IMR-90 (cell line): ENCODE data around the gene ROBO1. TPM values are rescaled to one million over a fixed set of nuclear protein-coding genes. Genes with fewer than 3 reads are reported as not detected.

Experiments
- ATAC-seq: fragments of 200-7000 bp; cut with Tn5 transposase; 2 replicates; pipeline ENCODE4 v1.9.1; 2020; ENCODE audit warnings: low read depth, mild to moderate bottlenecking, moderate library complexity
- BruUV-seq: library from RNA; stranded (reverse); fragments of 400-500 nt; replicated peaks from 2 replicates; lab custom pipeline; 2021; lab: Mats Ljungman, UMichigan
- CTCF ChIA-PET: fragments of 300-600 bp; formaldehyde crosslinking; extraction: SDS; loops from one replicate; lab custom pipeline; 2021; ENCODE audit warnings: antibody characterized with exemption; lab: Yijun Ruan, JAX
- POLR2A ChIA-PET: fragments of 300-600 bp; sonication (Branson Sonifier 250); formaldehyde crosslinking; loops from one replicate; lab custom pipeline; 2022; ENCODE audit warnings: antibody characterized with exemption; ENCODE audit not compliant: unreplicated experiment; lab: Charles Lee
- DNase-seq: peaks from one replicate; pipeline ENCODE4 v3.0.0; 2013
- H2AFZ ChIP-seq: replicated peaks from 2 replicates; pipeline ENCODE3; 2013; ENCODE audit warnings: low read length, mild to moderate bottlenecking; ENCODE audit not compliant: poor library complexity
- H2AK5ac ChIP-seq: 2 replicates; pipeline ENCODE4 v1.6.1; 2013; ENCODE audit warnings: low read depth, low read length, inconsistent platforms
- H2AK9ac ChIP-seq: replicated peaks from 2 replicates; pipeline ENCODE3; 2013; ENCODE audit warnings: mild to moderate bottlenecking, low read depth, low read length, moderate library complexity; ENCODE audit not compliant: poor library complexity
- H2BK120ac ChIP-seq: 2 replicates; pipeline ENCODE4 v1.6.1; 2013; ENCODE audit warnings: low read depth, low read length, inconsistent platforms
- H2BK15ac ChIP-seq: 3 replicates; pipeline ENCODE4 v1.6.1; 2013; ENCODE audit warnings: low read depth, low read length, inconsistent platforms
- H2BK20ac ChIP-seq: 2 replicates; pipeline ENCODE4 v1.6.1; 2013; ENCODE audit warnings: low read depth, mild to moderate bottlenecking, inconsistent platforms, low read length, moderate library complexity
- H2BK5ac ChIP-seq: 2 replicates; pipeline ENCODE4 v1.6.1; 2013; ENCODE audit warnings: mild to moderate bottlenecking, low read depth, low read length, inconsistent platforms; ENCODE audit not compliant: poor library complexity, severe bottlenecking
- H3K14ac ChIP-seq: replicated peaks from 2 replicates; pipeline ENCODE4 v1.6.1; 2013; ENCODE audit warnings: low read depth, low read length, inconsistent platforms
- H3K18ac ChIP-seq: 2 replicates; pipeline ENCODE4 v1.6.1; 2013; ENCODE audit warnings: low read depth, low read length, control low read depth
- H3K23ac ChIP-seq: 2 replicates; pipeline ENCODE4 v1.6.1; 2013; ENCODE audit warnings: low read depth, low read length, inconsistent platforms
- H3K27ac ChIP-seq: 2 replicates; pipeline ENCODE4 v1.5.1; 2013; ENCODE audit warnings: mild to moderate bottlenecking, control low read depth, low read length; ENCODE audit not compliant: insufficient read depth
- H3K27me3 ChIP-seq: 2 replicates; pipeline ENCODE4 v1.6.1; 2013; ENCODE audit warnings: low read length; ENCODE audit not compliant: control insufficient read depth, insufficient read depth
- H3K36me3 ChIP-seq: 2 replicates; pipeline ENCODE4 v1.6.1; 2013; ENCODE audit warnings: low read length, mixed read lengths; ENCODE audit not compliant: control insufficient read depth, insufficient read depth
- H3K4ac ChIP-seq: 2 replicates; pipeline ENCODE4 v1.6.1; 2013; ENCODE audit warnings: low read depth, low read length, inconsistent platforms
- H3K4me1 ChIP-seq: 2 replicates; pipeline ENCODE4 v1.6.1; 2013; ENCODE audit warnings: low read length, mixed read lengths; ENCODE audit not compliant: control insufficient read depth, insufficient read depth
- H3K4me2 ChIP-seq: 2 replicates; pipeline ENCODE4 v1.6.1; 2013; ENCODE audit warnings: low read depth, mild to moderate bottlenecking, control low read depth, low read length, moderate library complexity
- H3K4me3 ChIP-seq: 2 replicates; pipeline ENCODE4 v1.5.1; 2013; ENCODE audit warnings: low read depth, mild to moderate bottlenecking, control low read depth, low read length, moderate library complexity; ENCODE audit not compliant: insufficient read depth
- H3K56ac ChIP-seq: 2 replicates; pipeline ENCODE4 v1.6.1; 2013; ENCODE audit warnings: low read length, inconsistent platforms; ENCODE audit not compliant: insufficient read depth; ENCODE audit errors: extremely low read depth
- H3K79me1 ChIP-seq, 2 experiments: 2 replicates each; pipeline ENCODE4 v1.6.1; 2013; ENCODE audit warnings: low read length in 2 of 2, inconsistent platforms in 1 of 2, low read depth in 1 of 2
- H3K9ac ChIP-seq: 2 replicates; pipeline ENCODE4 v1.6.1; 2013; ENCODE audit warnings: low read depth, low read length, control low read depth
- H3K9me1 ChIP-seq: 2 replicates; pipeline ENCODE4 v1.6.1; 2013; ENCODE audit warnings: low read length, inconsistent platforms; ENCODE audit not compliant: insufficient read depth
- H3K9me3 ChIP-seq: 2 replicates; pipeline ENCODE4 v1.6.1; 2013; ENCODE audit warnings: low read length; ENCODE audit not compliant: control insufficient read depth, insufficient read depth
- H4K20me1 ChIP-seq: 2 replicates; pipeline ENCODE4 v1.6.1; 2013; ENCODE audit warnings: low read length, inconsistent platforms; ENCODE audit not compliant: insufficient read depth
- H4K5ac ChIP-seq: 2 replicates; pipeline ENCODE4 v1.6.1; 2013; ENCODE audit warnings: mild to moderate bottlenecking, low read depth, low read length, control low read depth
- H4K8ac ChIP-seq, 2 experiments: 2 replicates each; pipeline ENCODE4 v1.6.1; 2013; ENCODE audit warnings: low read depth in 2 of 2, low read length in 2 of 2, control low read depth in 1 of 2, inconsistent platforms in 1 of 2
- H4K91ac ChIP-seq: 2 replicates; pipeline ENCODE4 v1.6.1; 2013; ENCODE audit warnings: low read depth, low read length, inconsistent platforms; ENCODE audit not compliant: insufficient read depth
- BHLHE40 ChIP-seq: fragments of 150-350 bp; IDR thresholded peaks from 2 replicates; pipeline ENCODE4 v1.6.1; 2016; ENCODE audit warnings: mild to moderate bottlenecking, low read depth, low read length
- CEBPB ChIP-seq: IDR thresholded peaks from 2 replicates; pipeline ENCODE4 v1.6.1; 2012; ENCODE audit warnings: low read depth, low read length, improper control_type of control experiment
- CHD1 ChIP-seq: IDR thresholded peaks from 2 replicates; pipeline ENCODE4 v1.6.1; 2012; ENCODE audit warnings: low read depth, low read length, improper control_type of control experiment
- FOS ChIP-seq: fragments of 150-350 bp; IDR thresholded peaks from 2 replicates; pipeline ENCODE4 v1.6.1; 2016; ENCODE audit warnings: low read depth, low read length
- MAFK ChIP-seq: IDR thresholded peaks from 2 replicates; pipeline ENCODE4 v1.6.1; 2012; ENCODE audit warnings: low read depth, low read length, improper control_type of control experiment
- MAZ ChIP-seq: IDR thresholded peaks from 2 replicates; pipeline ENCODE4 v1.6.1; 2012; ENCODE audit warnings: low read depth, mild to moderate bottlenecking, low read length, improper control_type of control experiment, moderate library complexity, borderline replicate concordance
- MXI1 ChIP-seq: IDR thresholded peaks from 2 replicates; pipeline ENCODE4 v1.6.1; 2012; ENCODE audit warnings: low read depth, mild to moderate bottlenecking, low read length, moderate library complexity, borderline replicate concordance
- NFE2L2 ChIP-seq: fragments of 150-350 bp; IDR thresholded peaks from 2 replicates; pipeline ENCODE4 v1.6.1; 2016; ENCODE audit warnings: low read depth, mild to moderate bottlenecking, low read length
- POLR2A ChIP-seq: IDR thresholded peaks from 2 replicates; pipeline ENCODE4 v1.6.1; 2012; ENCODE audit warnings: mild to moderate bottlenecking, low read depth, low read length
- RAD21 ChIP-seq: IDR thresholded peaks from 2 replicates; pipeline ENCODE4 v1.6.1; 2012; ENCODE audit warnings: low read length, improper control_type of control experiment
- RCOR1 ChIP-seq: IDR thresholded peaks from 2 replicates; pipeline ENCODE4 v1.6.1; 2012; ENCODE audit warnings: mild to moderate bottlenecking, low read length, improper control_type of control experiment; ENCODE audit not compliant: insufficient replicate concordance
- RFX5 ChIP-seq: IDR thresholded peaks from 2 replicates; pipeline ENCODE4 v1.8.0; 2012; ENCODE audit warnings: low read depth, mild to moderate bottlenecking, low read length, moderate library complexity
- SMC3 ChIP-seq: fragments of 150-350 bp; IDR thresholded peaks from 2 replicates; pipeline ENCODE4 v1.6.1; 2016; ENCODE audit warnings: low read depth, mild to moderate bottlenecking, antibody characterized with exemption, low read length, moderate library complexity
- dilution Hi-C: fragments of 300-500 bp; cut with HindIII; formaldehyde crosslinking; loops from one replicate; pipeline ENCODE4 v1.14.3; 2018; ENCODE audit warnings: low sequenced_read_pairs; ENCODE audit not compliant: unreplicated experiment
- in situ Hi-C: fragments of 300-500 bp; cut with MboI; formaldehyde crosslinking; loops from 3 replicates; pipeline ENCODE4 v1.14.3; 2019; ENCODE audit warnings: low sequenced_read_pairs, inconsistent platforms, mixed read lengths
- intact Hi-C: fragments of 100-400 bp; cut with micrococcal nuclease; formaldehyde crosslinking; loops from 2 replicates; pipeline ENCODE4 v1.10.0; 2022
- polyA plus RNA-seq, 3 experiments: library from polyadenylated mRNA; depleted of rRNA; stranded (reverse); fragments of >200 nt; gene quantifications; 2 replicates each; pipeline ENCODE4 v1.2.3, GENCODE V29; 2012; ENCODE audit warnings: low replicate concordance in 1 of 3
- total RNA-seq: library from RNA; depleted of rRNA; stranded (reverse); fragments of >200 nt; gene quantifications from 2 replicates; pipeline ENCODE4 v1.2.3, GENCODE V29; 2012
- TF ChIP-seq, protein P1 (sequence below): conservative IDR thresholded peaks from 2 replicates; pipeline ENCODE4 v1.5.1; 2012; ENCODE audit warnings: mild to moderate bottlenecking, low read depth, low read length, improper control_type of control experiment
- TF ChIP-seq, protein P2 (sequence below): fragments of 150-350 bp; IDR thresholded peaks from 2 replicates; pipeline ENCODE4 v1.6.1; 2017; ENCODE audit warnings: mild to moderate bottlenecking, antibody characterized with exemption, low read length, low read depth
- TF ChIP-seq, protein P3 (sequence below): fragments of 150-350 bp; IDR thresholded peaks from 2 replicates; pipeline ENCODE4 v1.6.1; 2016; ENCODE audit warnings: low read depth, mild to moderate bottlenecking, low read length, moderate library complexity, borderline replicate concordance

ROBO1 gene
- total and polyA plus RNA-seq, 2 of the 4 experiments (the other 2 are of a cell fraction) = 24.1 to 53.9 TPM

DNA sequence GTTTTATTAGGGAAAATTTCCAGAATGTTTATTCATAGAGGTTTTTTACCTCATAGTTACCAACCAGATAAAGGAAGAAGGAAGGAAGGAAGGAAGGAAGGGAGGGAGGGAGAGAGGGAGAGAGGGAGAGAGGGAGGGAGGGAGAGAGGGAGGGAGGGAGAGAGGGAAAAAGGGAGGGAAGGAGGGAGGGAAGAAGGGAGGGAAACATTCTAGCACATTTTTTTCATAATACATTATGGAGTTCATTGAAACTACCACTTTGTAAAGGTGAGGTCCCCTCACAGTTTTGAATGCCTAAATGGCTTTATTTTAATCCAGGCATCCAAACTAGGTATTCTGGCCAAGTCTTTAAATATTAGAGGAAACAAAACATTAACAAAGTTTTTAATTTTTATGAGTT, 1049.1 kb downstream of the ROBO1 start:
- in situ Hi-C loops = no loop called here
- Histone ChIP-seq H3K36me3 (0 out of 2 replicates have a peak, but pooled peaks cover 5% of the 10 kb centered on the region), H4K5ac (no peak overlapping the region), H2BK120ac (no peak overlapping the region), H2BK15ac (no peak overlapping the region), H3K9me1 (no peaks in the 10 kb centered on the region), H3K27me3 (no peaks in the 10 kb centered on the region), H3K27ac (no peak overlapping the region), H4K91ac (no peak overlapping the region), H3K4me3 (no peak overlapping the region), H3K4ac (no peak overlapping the region), H2AK5ac (no peak overlapping the region), H3K14ac (no peak overlapping the region), H2BK20ac (no peak overlapping the region), H3K18ac (no peak overlapping the region), H3K56ac (no peak overlapping the region), H4K20me1 (no peaks in the 10 kb centered on the region), H3K23ac (no peak overlapping the region), H3K9ac (no peak overlapping the region), H3K9me3 (no peaks in the 10 kb centered on the region), H3K79me1 (no peaks in the 10 kb centered on the region; a peak in 1 of 4 replicates), H4K8ac (no peak overlapping the region), H3K4me1 (no peaks in the 10 kb centered on the region), H2BK5ac (no peak overlapping the region), H3K4me2 (no peak overlapping the region), H2AFZ (no peak overlapping the region), H2AK9ac (no peak overlapping the region)
- dilution Hi-C loops = no loop called here
- no TSS peak for BruUV-seq
- ATAC-seq (no peak), DNase-seq (no peak)
- POLR2A ChIA-PET = no interaction called here
- CTCF ChIA-PET = no interaction called here
- intact Hi-C loops = no loop called here
- TF ChIP-seq CHD1 (no peak), FOS (no peak), MXI1 (no peak), MAZ (no peak), RFX5 (no peak), RAD21 (no peak), RCOR1 (no peak), MAFK (no peak), SMC3 (no peak), BHLHE40 (no peak), POLR2A (no peak), NFE2L2 (no peak), CEBPB (no peak)
- TF ChIP-seq, protein P1, sequence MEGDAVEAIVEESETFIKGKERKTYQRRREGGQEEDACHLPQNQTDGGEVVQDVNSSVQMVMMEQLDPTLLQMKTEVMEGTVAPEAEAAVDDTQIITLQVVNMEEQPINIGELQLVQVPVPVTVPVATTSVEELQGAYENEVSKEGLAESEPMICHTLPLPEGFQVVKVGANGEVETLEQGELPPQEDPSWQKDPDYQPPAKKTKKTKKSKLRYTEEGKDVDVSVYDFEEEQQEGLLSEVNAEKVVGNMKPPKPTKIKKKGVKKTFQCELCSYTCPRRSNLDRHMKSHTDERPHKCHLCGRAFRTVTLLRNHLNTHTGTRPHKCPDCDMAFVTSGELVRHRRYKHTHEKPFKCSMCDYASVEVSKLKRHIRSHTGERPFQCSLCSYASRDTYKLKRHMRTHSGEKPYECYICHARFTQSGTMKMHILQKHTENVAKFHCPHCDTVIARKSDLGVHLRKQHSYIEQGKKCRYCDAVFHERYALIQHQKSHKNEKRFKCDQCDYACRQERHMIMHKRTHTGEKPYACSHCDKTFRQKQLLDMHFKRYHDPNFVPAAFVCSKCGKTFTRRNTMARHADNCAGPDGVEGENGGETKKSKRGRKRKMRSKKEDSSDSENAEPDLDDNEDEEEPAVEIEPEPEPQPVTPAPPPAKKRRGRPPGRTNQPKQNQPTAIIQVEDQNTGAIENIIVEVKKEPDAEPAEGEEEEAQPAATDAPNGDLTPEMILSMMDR = no peak
- TF ChIP-seq, protein P2, sequence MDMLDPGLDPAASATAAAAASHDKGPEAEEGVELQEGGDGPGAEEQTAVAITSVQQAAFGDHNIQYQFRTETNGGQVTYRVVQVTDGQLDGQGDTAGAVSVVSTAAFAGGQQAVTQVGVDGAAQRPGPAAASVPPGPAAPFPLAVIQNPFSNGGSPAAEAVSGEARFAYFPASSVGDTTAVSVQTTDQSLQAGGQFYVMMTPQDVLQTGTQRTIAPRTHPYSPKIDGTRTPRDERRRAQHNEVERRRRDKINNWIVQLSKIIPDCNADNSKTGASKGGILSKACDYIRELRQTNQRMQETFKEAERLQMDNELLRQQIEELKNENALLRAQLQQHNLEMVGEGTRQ = no peak
- TF ChIP-seq, protein P3, sequence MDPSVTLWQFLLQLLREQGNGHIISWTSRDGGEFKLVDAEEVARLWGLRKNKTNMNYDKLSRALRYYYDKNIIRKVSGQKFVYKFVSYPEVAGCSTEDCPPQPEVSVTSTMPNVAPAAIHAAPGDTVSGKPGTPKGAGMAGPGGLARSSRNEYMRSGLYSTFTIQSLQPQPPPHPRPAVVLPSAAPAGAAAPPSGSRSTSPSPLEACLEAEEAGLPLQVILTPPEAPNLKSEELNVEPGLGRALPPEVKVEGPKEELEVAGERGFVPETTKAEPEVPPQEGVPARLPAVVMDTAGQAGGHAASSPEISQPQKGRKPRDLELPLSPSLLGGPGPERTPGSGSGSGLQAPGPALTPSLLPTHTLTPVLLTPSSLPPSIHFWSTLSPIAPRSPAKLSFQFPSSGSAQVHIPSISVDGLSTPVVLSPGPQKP = no peak
